ENCODE measurements around the gene ANKRD63.

Gene ANKRD63

DNA sequence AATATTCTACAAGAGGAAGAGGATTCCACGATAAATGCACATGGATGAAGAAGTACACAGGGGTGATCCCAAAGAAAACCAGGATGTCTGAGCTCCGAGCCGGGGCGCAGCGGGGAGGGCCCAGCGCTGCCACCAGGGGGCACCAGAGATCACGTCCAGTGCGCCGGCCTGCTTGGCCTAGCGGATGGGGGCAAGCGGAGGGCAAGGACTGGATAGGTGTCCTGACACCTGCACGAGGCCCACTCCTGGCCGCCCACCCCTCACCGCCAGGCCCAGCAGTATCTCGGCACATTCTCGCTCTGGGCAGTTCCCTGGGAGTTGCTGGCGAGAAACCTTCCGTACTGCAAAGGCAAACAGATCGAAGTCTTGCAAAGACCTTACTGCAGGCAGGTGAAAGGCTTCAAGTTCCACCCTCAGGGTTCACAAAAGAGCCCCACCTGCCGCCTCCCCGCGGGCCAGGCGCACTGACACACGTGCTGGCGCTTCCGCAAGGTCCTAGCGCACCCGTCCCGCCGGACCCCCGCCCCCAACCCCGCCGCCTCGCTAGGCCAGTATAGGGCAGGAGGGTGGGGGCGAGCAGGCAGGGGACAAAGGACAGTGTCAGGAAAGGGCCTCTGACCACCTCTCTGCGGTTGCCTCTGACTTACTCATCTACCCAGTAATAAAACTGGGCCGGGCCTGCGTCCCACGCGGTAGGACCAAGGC, 3.3 kb downstream of the ANKRD63 start:
- no peak for DNase-seq (ENCODE audit: low read depth)

DNA sequence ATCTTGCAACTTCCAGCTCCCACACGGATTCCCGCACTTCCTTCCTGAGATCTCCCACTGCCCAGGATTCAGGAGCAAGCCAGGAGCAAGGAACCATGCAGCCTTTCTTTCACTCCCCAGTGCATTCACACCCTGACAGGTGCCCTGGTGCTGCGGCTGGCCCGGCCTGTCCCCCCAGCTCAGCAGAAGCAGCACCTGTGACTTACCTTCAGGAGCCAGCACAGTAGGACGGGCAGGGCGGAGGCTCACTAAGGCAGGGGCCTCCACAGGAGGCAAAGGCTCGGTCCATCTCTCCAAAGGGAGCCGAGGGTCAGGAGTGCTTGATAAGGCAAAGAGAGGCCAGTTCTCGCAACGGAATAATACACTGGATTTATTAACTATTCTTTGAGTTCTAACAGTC, 4.8 kb downstream of the ANKRD63 start:
- DNase-seq (ENCODE audit: low read depth), result no peak

DNA sequence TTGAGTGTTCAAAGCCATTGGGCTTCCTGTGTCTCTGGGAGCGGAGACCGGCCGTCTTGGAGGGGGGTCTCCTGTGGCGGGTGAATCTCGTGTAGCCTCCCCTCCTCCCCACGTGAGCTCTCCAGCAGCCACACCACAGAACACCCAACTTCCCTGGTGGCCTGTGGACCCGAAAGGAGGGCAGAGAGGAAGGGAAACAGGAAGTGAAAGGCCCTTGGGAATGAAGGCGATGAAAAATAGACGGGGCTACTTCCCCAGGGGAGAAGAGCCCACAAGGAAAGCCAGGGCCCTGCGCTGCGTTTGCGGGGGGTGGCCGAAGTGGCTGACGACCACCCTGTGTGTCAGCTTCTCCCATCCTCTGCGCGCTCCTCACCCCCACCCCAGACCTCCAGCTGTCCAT, 5.4 kb downstream of the ANKRD63 start:
- DNase-seq (ENCODE audit: low read depth), result no peak

DNA sequence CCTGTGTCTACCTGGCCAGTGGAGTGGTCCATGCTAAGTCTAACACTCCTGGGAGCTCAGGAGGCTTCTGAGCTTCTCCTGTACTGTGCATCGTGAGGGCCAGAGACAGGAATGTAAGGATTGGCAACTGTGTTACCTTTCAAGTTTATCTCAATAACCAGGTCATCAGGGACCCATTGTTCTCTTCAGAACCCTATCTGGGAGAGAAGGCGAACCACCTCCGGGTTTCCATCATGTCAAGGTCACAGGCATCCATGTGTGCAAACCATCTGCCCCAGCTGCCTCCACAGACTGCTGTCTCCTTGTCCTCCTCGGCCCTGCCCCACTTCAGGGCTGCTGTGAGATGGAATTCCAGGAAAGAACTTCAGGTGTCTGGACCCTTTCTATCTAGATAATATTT, 5.9 kb downstream of the ANKRD63 start:
- no peak for DNase-seq (ENCODE audit: low read depth)

DNA sequence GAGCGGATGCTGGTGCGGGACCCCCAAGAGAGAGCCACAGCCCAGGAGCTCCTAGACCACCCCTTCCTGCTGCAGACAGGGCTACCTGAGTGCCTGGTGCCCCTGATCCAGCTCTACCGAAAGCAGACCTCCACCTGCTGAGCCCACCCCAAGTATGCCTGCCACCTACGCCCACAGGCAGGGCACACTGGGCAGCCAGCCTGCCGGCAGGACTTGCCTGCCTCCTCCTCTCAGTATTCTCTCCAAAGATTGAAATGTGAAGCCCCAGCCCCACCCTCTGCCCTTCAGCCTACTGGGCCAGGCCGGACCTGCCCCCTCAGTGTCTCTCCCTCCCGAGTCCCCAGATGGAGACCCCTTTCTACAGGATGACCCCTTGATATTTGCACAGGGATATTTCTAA, 6.9 kb downstream of the ANKRD63 start:
- DNase-seq (ENCODE audit: low read depth), result no peak

DNA sequence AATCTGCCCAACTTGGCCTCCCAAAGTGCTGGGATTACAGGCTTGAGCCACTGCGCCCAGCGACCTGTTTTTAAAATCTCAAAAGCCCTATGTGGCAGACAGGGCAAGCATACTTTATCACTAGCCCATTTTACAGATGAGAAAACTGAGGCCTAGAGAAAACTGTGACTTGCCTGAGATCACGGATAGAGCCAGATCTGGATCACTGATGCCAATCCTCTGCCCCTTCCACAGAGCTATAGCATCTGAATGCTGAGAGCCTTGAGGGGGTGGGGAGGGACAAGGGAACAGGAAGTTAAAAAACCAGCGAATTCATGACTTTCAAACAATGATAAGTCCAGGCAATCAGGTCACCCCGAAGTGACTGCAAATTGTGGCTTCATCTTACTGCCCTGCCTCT, 7.3 kb downstream of the ANKRD63 start:
- no peak for DNase-seq (ENCODE audit: low read depth)

DNA sequence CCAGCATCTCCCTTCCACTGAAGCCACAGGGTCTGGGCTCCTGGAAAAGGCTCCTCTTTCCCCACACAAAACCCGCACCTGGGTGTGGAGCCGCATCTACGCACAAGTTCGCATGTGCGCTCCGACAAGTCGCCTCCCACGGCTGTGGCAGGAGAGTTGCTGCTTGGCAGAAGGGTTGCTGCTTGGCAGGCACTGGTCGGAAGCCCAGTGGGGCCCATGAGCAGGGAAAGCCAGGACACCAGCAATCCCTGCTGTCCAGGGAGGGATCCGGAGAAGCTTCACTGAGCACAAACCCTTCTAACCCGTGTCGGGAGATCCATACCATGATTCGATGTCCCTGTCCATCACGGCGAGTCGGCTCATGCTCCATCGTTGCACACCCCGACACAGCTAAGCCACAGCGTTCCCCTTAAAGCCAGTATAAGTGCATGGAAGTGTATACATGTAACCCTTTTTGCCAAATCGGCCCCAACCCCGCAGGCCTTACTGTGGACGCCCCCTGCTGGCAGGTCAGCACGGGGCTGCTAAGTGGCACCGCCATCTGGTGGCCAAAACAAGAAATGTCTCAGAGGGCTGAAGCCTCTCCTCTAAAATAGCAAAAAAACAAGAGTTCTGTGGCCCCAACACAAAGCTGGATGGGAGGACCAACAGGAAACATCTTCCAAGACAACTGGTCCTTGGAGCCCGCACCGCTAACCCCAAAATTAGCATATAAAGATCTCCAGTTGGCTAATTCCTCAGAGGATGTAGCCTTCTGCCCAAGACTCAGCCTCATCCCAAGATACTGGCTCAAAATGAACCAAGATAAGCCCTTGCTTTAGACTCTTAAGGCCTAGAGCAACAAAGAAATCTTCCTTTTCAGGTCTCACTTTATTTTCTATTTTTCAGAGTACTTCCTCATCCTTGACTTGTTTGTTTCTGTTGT, 8.3 kb downstream of the ANKRD63 start:
- peak; percentile 55 for DNase-seq (ENCODE audit: low read depth)

DNA sequence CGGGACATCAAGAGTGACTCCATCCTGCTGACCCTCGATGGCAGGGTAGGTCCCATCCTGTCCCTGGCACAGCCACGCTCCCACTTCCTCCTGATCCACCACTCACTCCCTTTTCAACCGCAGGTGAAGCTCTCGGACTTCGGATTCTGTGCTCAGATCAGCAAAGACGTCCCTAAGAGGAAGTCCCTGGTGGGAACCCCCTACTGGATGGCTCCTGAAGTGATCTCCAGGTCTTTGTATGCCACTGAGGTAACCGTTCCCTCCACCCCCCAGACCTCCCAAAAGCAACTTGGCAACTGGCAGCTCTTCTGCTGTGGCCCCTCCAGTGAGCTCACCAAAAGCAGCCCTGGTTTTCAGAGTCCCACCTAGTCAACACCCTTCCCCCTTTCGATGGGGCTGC, 9.4 kb downstream of the ANKRD63 start:
- DNase-seq (ENCODE audit: low read depth), result no peak

DNA sequence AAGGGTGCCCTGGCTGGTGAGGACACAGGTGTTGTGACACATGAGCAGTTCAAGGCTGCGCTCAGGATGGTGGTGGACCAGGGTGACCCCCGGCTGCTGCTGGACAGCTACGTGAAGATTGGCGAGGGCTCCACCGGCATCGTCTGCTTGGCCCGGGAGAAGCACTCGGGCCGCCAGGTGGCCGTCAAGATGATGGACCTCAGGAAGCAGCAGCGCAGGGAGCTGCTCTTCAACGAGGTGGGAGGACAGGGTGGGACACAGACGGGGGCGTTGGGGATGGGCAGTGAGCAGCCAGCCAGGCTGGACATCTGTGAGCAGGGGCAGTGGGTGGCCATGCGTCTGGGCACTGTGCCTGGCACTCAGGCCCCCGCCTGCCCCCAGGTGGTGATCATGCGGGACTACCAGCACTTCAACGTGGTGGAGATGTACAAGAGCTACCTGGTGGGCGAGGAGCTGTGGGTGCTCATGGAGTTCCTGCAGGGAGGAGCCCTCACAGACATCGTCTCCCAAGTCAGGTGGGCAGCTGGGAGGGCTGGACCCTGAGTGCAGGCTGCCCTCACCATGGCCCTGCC, 10.3 kb downstream of the ANKRD63 start:
- no peak for DNase-seq (ENCODE audit: low read depth)

DNA sequence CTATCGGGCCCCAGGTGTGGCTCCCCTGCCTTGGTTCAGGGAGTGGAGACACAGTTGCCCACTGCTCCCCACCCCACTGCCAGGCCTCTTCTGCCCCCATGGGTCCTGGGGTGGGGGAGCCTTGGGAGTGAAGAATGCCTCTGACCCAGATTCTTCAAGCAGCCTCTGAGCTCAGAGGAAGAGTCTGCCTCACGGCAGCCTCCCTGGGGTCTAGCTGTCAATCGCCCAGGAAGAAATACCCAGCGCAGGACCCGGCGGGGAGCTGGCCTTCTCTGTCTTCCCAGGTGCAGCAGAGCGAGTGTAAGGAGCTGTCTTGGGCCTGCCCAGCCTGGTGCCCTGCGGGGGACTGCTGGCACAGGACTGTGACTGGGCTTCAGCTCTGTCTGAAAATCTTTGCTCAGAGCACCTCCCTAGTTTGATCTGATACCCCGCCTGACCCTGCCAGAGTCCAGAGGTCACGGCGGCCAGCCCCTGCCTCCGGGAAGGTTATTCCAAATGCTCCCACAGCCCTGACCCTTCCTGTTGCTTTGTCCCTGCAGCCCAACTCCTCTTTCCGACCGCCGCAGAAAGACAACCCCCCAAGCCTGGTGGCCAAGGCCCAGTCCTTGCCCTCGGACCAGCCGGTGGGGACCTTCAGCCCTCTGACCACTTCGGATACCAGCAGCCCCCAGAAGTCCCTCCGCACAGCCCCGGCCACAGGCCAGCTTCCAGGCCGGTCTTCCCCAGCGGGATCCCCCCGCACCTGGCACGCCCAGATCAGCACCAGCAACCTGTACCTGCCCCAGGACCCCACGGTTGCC, 11.0 kb downstream of the ANKRD63 start:
- no peak for DNase-seq (ENCODE audit: low read depth)

DNA sequence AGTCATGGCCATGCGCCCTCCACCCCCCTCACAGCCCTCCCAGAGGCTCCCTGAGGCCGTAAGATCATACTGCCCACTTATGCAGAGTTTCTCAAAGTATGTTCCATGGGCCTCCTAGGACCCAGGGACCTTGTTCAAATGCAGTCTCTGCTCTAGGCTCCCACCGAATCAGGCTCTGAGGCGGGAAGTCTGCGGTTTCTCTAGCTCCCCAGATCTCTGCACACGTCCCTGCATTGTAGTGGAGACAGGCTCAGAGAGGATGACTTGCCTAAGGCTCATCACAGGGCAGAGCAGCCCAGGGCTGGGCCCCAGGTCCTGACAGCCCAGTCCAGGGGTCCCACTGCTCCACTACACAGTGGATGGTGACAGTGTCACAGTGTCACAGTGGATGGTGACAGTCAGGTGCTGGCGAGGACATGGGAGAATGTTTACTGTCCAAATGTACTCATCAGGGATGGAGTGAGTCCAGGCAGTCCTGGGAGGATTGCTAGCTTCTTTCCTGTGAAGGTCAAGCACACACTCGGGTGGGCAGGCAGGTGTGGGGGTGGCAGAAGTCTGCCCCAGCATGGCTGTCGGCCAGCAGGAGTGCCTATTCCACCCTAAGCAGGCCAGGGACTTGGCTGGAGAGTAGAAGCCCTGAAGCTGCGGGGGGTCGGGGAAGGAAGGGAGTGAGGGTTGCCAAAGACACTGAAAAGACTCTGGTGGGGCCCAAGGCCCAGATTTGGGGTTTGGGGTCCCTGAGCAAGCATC, 12.4 kb downstream of the ANKRD63 start:
- DNase-seq (ENCODE audit: low read depth), result no peak

DNA sequence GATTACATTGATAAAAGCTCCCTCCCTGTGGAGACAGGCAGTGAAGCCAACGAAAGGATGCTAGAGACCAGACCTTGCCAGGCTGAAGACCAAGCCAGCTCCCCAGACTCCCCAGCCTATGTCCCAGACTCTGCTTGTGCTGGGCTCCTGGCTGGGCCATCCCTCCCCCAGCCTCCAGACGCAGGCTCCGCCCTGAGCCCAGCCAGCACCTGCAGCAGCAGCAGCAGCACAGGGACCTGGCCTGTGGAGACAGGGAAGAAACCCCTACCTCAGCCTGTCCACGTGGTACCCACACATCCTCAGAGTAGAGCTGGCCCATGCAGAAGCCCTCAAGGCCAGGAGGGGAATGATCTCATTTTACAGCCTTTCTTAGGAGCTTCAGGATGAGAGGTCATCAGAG, 13.3 kb downstream of the ANKRD63 start:
- DNase-seq (ENCODE audit: low read depth), result no peak

DNA sequence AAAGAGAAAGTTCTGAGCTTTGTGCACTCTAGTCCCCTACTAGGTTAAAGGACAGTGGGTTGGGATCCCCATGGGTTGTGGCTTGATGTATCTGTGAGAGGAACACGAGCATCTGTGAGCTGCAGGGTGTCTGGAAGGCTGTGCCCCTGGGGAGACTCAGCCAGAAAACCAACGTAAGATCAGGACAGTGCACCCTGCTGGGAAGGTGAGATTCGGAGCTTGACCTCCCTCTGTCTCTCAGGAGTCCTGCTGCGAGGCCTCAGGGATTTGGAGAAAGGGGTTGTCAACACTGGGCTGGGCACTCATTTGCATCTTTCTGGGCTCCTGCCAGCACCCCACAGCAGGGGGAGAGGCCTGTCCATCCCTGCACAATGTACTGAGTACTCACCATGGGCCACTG, 15.2 kb downstream of the ANKRD63 start:
- no peak for DNase-seq (ENCODE audit: low read depth)

DNA sequence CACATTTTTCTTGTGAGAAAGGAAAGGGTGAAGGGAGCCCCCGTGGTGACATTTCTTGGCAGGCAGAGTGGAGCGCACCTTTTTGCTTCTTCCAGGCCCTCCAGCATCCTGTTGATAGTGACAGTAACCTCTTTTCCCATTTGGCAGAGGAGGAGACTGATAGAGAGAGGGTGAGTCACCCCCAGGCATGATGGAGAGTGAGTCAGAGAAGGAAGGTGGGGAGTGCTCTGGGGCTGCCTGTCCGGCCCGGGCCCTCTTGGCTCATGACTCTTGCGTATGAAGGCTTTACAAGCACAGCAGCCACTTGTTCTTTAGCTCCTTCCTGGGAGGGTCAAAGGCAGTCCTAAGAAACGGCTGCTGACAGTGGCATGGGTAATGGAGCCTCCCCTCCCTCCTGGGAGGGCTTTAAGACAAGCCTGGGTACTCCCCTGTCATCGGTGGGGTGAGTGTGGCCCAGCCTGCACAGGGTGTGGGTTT, 16.0 kb downstream of the ANKRD63 start:
- peak; percentile 77 for DNase-seq (ENCODE audit: low read depth)

DNA sequence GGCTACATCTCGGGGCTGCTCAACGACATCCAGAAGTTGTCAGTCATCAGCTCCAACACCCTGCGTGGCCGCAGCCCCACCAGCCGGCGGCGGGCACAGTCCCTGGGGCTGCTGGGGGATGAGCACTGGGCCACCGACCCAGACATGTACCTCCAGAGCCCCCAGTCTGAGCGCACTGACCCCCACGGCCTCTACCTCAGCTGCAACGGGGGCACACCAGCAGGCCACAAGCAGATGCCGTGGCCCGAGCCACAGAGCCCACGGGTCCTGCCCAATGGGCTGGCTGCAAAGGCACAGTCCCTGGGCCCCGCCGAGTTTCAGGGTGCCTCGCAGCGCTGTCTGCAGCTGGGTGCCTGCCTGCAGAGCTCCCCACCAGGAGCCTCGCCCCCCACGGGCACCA, 17.0 kb downstream of the ANKRD63 start:
- no peak for DNase-seq (ENCODE audit: low read depth)

DNA sequence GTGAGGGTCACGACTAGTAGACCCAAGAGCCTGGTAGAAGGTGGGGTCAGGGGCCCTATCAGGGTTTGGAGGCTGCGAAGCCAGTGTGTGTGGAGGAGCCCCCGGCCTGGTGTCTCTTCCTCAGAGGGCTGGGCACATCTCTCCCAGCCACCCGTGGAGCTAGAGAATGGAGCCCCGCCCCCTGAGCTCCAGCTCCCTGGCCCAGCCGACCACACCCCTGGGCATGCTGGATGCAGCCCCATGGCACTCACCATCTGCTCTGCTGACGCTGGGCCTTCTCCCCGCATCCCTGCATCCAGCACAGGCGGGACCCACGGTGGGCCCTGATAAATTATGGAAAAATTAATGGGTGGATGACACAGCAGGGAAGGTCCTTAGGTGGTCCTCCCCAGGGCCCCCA, 17.5 kb downstream of the ANKRD63 start:
- no peak for DNase-seq (ENCODE audit: low read depth)

DNA sequence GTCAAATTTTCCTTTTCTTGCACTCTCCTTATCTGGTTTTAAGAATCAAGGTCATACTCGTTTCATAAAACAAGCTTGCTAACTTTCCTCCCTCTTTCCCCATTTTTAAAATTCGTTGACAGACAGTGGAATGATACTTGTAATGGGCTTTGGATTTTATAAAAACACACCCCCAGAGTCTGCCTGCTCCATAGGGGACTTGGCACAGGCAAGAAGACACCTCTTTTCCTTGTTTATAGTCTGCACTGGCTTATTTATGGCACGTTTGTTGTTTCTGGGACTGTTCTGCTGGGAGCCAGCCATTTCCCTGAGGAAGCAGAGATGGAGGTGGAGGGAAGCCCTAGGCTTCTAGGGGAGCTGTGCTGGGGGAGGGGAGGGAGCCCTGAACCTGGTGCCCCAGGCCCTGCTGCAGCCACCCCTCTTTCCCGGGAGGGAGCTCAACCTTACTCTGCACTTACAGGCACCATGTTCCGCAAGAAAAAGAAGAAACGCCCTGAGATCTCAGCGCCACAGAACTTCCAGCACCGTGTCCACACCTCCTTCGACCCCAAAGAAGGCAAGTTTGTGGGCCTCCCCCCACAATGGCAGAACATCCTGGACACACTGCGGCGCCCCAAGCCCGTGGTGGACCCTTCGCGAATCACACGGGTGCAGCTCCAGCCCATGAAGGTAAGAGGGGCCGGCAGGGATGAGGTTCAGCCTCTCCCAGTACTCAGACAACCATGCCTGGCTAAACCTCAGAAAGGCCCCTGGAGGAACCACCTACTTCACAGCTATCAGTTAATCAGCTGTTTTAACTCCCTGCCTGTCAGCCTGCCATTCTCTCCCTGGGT, 18.3 kb downstream of the ANKRD63 start:
- no peak for DNase-seq (ENCODE audit: low read depth)

DNA sequence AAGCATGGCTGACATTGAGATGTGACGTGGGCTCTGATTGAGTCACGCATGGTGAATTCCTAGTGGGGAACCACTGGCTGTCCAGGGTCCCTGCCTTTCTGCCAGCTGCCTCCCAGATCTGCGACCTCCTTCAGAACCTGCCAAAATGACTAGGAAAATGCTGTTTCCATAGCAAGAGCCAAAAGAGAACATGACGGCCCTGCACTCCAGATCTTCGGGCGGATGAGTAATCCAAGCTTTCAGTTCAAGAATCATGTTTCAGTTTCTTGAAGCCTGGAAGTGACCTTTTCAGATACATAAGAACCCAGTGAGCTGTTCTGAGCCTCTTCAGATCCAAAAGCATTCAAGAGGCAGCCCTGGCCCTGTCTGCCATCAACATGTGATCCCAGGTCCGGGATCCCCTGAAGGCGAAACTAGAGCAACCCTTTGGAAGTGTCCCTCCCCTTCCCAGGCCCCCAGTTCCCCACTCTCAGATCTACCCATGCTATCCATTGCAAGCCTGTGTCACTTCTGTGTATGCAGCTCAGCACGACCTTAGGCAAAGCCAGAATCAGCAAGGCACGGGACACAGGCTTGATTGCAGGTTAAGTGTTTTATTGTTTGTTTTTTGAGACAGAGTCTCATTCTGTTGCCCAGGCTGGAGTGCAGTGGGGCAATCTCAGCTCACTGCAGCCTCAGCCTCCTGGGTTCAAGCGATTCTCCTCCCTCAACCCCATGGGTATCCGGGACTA, 19.7 kb downstream of the ANKRD63 start:
- no peak for DNase-seq (ENCODE audit: low read depth)

DNA sequence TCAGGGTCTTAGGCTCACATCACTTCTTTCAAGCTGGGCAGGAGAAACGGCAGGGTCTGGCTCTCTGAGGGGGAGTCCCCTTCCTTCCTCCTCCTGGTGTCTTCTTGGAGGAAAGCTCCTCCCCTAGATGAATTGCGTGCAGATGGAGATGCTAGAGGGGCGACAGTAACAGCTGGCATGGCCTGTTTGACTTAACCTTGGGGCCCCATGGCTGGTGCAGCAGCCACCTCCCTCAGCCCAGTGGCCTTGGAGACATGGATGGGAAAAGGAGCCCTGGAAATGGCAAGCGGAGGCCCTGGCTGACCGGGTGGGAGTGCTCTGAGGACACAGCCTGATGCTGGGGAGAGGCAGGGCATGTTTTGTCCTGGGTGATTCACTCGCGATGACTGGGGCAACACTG, 23.8 kb downstream of the ANKRD63 start:
- no peak for DNase-seq (ENCODE audit: low read depth)

DNA sequence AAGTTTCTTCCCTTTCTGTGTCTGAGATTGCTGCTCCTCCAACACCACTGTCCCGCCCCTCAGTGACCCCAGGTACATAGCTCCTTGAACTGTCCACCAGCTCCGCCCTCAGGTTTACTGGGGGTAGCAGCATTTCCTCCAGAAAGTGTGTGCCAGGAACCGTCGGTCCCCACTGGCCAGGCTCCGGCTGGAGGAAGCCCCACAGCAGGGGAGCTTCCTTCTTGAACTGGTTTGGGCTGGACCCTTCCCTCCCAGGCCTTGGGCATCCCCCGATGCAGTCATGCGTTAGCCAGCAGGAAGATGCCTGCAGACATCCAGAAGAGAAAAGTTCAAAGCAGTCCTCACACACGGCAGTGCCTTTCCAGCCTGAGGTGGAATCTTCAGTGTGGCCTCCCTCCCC, 24.3 kb downstream of the ANKRD63 start:
- DNase-seq (ENCODE audit: low read depth), result no peak

Measured in HS-27A (cell line).